BLaER1 treated with 17β-estradiol and CSF1 and Interleukin-3, amounts not matched to agents 10 nM and 100 nM (cell line): ENCODE measurements around the gene CPTP.

Source experiments
- H3K27ac ChIP-seq, 11 experiments: shearing (Covaris generic); formaldehyde crosslinking; 2 replicates each; pipeline ENCODE4 v1.8.1; 2022
- H3K27me3 ChIP-seq, 11 experiments: shearing (Covaris generic); formaldehyde crosslinking; 2 replicates each; pipeline ENCODE4 v1.8.1; 2022
- H3K36me3 ChIP-seq, 11 experiments: shearing (Covaris generic); formaldehyde crosslinking; 2 replicates each; pipeline ENCODE4 v1.8.1; 2022
- H3K4me1 ChIP-seq, 10 experiments: shearing (Covaris generic); formaldehyde crosslinking; 2 replicates each; pipeline ENCODE4 v1.8.1; 2022
- H3K4me2 ChIP-seq, 11 experiments: shearing (Covaris generic); formaldehyde crosslinking; 2 replicates each; pipeline ENCODE4 v1.8.1; 2022
- H3K4me3 ChIP-seq, 10 experiments: shearing (Covaris generic); formaldehyde crosslinking; 2 replicates each; pipeline ENCODE4 v1.8.1; 2022
- H3K9ac ChIP-seq, 11 experiments: shearing (Covaris generic); formaldehyde crosslinking; 2 replicates each; pipeline ENCODE4 v1.8.1; 2022
- H3K9me3 ChIP-seq, 11 experiments: shearing (Covaris generic); formaldehyde crosslinking; replicated peaks in 1 of 11; 2 replicates each; pipeline ENCODE4 v1.8.1; 2022
- H4K20me1 ChIP-seq, 11 experiments: shearing (Covaris generic); formaldehyde crosslinking; 2 replicates each; pipeline ENCODE4 v1.8.1; 2022
- Cebpa-rat ChIP-seq, 11 experiments: shearing (Covaris generic); IDR thresholded peaks; 2 replicates each; pipeline ENCODE4 v1.8.1; 2022

Gene CPTP

DNA sequence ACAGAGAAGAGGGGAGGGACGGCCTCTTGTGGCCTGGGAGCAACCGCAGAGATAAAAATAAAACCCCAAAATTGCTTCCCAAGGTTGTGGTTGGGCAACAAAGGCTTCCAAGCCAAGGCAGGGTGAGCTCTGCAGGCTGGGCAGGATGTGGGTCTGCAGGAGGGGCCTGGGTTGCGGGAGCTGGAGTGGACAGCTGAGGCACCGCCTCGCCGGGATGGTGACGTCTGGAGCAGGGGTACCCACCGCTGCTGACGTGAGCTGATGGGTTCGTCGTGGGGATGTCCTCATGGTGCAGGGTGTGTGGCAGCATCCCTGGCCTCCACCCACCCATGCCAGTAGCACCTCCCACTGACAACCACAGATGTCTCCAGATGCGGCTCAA lies 46.8 kb downstream of the CPTP start:
- H3K4me3 ChIP-seq = peak overlapping the region in 9 of 10 experiments; percentile 33 to 84 (median 49); a peak in 15 of 20 replicates
- TF ChIP-seq Cebpa-rat (IDR thresholded peaks at IDR 0.05) = peak in 8 of 11 experiments; percentile 26 to 85 (median 64); a peak in 10 of 22 replicates
- H3K9me3 ChIP-seq = peaks cover 5 to 16% (median 12%) of the 10 kb centered on the region in 11 experiments; a peak in 20 of 22 replicates

DNA sequence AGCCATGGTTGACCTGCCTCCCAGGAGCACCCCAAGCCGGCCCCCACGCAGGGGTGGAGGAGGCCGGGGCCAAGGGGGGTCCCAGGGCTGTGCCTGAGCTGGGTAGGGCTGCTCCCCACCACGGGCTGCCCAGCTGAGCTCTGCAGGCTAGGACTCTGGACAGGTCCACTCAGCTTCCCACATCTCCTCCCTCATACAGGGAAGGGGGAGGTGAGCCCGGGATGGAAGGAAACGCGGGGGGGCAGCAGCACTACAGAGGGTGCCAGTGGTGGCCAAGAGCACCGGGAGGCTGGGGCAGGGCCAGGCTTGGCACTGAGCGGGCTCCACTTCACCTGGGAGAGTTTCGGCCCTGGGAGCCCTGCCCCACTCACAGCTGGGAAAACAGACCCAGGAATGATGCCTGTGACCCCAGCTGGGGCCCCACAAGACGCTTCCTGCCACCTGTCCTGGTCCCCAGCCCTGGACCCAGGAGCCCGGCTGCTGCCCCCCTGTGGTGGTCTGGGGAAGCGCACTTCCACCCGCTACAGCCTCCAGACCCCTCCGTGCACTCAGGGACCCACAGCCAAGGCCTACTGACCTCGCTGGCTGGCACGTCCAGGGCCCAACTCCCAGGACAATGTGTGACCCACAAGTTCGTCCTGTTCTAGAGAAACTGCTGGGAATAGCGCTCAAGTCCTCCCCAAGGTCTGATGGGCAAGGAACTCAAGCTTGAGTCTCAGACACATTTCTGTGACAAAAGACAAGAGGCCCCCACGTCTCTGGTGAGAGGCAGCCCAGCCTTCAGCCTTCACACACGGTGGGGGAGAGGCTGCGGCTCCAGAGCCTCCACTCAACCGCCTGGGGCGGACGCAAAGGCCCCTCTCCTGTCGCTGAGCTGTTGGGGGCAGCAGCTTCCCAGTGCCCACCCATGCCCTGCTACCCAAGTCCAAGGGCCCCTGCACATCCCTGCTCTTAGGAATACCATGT lies 47.4 kb downstream of the CPTP start:
- TF ChIP-seq Cebpa-rat (IDR thresholded peaks at IDR 0.05) = no peak
- Histone ChIP-seq H3K36me3 (peaks cover 8 to 31% (median 20%) of the 10 kb centered on the region in 11 experiments), H3K27ac (peak overlapping the region in 10 of 11 experiments; percentile 40 to 97 (median 77); a peak in 19 of 22 replicates), H3K27me3 (no peaks in the 10 kb centered on the region), H3K9me3 (peaks cover 0 to 9% (median 5%) of the 10 kb centered on the region in 11 experiments; a peak in 17 of 22 replicates), H3K4me3 (peak overlapping the region in 9 of 10 experiments; percentile 33 to 84 (median 49); a peak in 16 of 20 replicates), H3K4me2 (peak overlapping the region; percentile 95 to 100 (median 100)), H4K20me1 (peaks cover 4 to 45% (median 41%) of the 10 kb centered on the region in 11 experiments; a peak in 21 of 22 replicates), H3K9ac (peak overlapping the region; percentile 53 to 99 (median 97); a peak in 21 of 22 replicates), H3K4me1 (peaks cover 46 to 62% (median 59%) of the 10 kb centered on the region in 10 experiments)

More for the DNA sequence above, 46.8 kb downstream of the CPTP start:
- peaks cover 4 to 45% (median 41%) of the 10 kb centered on the region in 11 experiments; a peak in 21 of 22 replicates for H4K20me1 ChIP-seq
- peak overlapping the region in 9 of 11 experiments; percentile 61 to 97 (median 77); a peak in 18 of 22 replicates for H3K27ac ChIP-seq
- peak overlapping the region; percentile 95 to 100 (median 100) for H3K4me2 ChIP-seq
- H3K27me3 ChIP-seq = no peaks in the 10 kb centered on the region
- H3K9ac ChIP-seq = peak overlapping the region; percentile 53 to 99 (median 97); a peak in 21 of 22 replicates
- peaks cover 45 to 62% (median 59%) of the 10 kb centered on the region in 10 experiments for H3K4me1 ChIP-seq
- peaks cover 8 to 26% (median 19%) of the 10 kb centered on the region in 11 experiments for H3K36me3 ChIP-seq

DNA sequence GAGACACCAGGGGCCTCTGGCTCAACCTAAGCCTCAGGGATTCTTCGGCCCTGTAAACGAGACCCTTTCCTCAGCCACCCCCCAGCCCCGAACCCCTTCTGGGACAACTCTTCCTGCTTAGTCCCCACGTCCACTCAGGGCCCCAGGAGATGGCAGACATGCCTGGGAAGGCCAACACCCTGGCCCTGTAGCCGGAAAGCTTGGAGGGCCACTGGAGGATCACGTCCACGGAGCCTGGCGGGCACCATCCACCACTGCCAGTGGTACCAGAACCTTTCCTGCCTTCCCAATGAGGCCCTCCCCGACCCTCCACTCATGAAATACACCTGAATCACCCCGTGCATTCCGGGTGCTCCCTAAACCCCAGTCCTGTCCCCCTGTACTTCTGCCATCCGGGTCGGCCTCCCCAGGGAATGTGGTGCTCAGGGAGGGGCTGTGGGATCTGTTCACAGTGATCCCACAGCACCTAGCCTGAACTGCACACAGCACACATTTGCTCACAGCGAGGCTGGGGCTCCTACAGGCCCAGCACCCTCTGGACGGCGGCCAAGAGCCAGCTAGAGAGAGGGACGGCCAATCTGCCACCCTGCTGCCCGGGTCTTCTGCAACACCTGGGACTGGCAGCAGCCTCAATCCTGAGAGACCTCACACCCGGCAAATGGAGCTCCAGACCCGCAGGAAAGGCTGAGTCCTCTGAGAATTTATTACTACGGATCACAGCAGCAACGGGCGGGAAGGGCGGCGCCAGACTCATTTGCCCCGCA lies 48.6 kb downstream of the CPTP start:
- H3K36me3 ChIP-seq = peaks cover 8 to 34% (median 20%) of the 10 kb centered on the region in 11 experiments
- no peaks in the 10 kb centered on the region for H3K9me3 ChIP-seq
- H3K4me3 ChIP-seq = peak overlapping the region; percentile 80 to 100 (median 96); a peak in 19 of 20 replicates
- H3K27ac ChIP-seq = peak overlapping the region in 6 of 11 experiments; percentile 80 to 97 (median 94); a peak in 9 of 22 replicates
- no peak for TF ChIP-seq Cebpa-rat (IDR thresholded peaks at IDR 0.05)
- H4K20me1 ChIP-seq = peaks cover 4 to 45% (median 41%) of the 10 kb centered on the region in 11 experiments; a peak in 21 of 22 replicates
- H3K4me2 ChIP-seq = peak overlapping the region; percentile 95 to 100 (median 100)
- no peaks in the 10 kb centered on the region for H3K27me3 ChIP-seq
- H3K4me1 ChIP-seq = peaks cover 46 to 62% (median 59%) of the 10 kb centered on the region in 10 experiments
- peak overlapping the region; percentile 91 to 99 (median 98) for H3K9ac ChIP-seq

DNA sequence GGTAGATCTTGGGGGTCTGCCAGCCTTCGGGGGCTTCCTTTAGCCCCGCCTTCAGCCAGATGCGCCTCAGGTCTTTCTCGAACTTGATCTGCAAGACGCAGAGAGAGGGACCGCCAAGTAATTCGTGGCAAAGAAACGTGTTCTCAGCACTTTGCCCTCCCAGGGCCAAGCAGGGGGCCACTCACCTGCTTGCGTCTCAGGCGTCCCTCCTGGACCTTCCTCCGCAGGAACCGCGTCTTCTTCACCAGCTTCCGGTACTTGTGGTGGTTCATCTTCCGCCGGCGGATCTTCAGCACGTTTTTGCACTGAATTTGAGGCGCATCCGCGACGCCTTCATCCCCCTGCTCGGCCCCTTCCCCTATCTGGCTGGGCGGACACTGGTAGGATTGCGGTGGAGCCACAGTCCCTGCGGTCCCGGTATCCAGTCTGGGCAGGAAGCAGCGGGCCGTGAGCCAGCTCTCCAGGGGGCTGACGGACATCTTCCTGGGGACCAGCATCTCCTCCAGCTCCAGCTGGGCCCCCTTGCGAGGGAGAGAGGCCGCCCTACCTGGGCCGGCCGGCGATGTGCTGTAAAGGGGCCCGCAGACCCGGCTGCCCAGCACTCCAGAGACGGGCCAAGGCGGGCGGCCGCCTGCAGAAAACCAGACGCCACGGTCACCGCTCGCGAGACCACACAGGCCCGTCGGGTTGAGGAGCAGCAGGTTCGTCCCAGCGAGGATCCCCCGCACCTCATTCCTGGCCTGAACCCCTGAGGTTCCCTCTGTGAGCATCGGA lies 49.4 kb downstream of the CPTP start:
- peaks cover 46 to 62% (median 59%) of the 10 kb centered on the region in 10 experiments for H3K4me1 ChIP-seq
- peak overlapping the region; percentile 91 to 99 (median 98) for H3K9ac ChIP-seq
- no peaks in the 10 kb centered on the region for H3K27me3 ChIP-seq
- H3K36me3 ChIP-seq = peaks cover 8 to 34% (median 20%) of the 10 kb centered on the region in 11 experiments
- peak overlapping the region; percentile 95 to 100 (median 100) for H3K4me2 ChIP-seq
- peak overlapping the region; percentile 89 to 98 (median 95) for H3K27ac ChIP-seq
- H3K4me3 ChIP-seq = peak overlapping the region; percentile 80 to 100 (median 96)
- peaks cover 4 to 45% (median 41%) of the 10 kb centered on the region in 11 experiments; a peak in 21 of 22 replicates for H4K20me1 ChIP-seq
- H3K9me3 ChIP-seq = no peaks in the 10 kb centered on the region
- no peak for TF ChIP-seq Cebpa-rat (IDR thresholded peaks at IDR 0.05)

DNA sequence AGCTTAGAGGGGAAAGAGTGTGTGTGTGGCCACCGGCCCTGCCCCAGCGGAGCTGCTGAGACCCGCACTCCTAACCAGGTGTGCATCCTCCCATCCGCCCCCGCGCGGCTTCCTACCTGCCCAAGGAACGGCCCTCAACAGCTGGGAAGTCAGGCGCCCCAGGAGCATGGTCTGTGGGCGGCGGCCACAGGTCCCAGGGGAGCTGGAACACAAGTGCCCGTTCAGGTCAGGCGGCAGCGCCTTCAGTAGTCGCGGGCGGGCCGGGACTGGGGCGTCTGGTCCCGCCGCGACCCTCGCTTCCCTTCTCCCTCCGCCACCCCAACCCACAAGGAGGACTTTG lies 50.0 kb downstream of the CPTP start:
- H3K27me3 ChIP-seq = no peaks in the 10 kb centered on the region
- H3K4me2 ChIP-seq = peak overlapping the region; percentile 95 to 100 (median 100)
- peaks cover 46 to 57% (median 56%) of the 10 kb centered on the region in 10 experiments for H3K4me1 ChIP-seq
- TF ChIP-seq Cebpa-rat (IDR thresholded peaks at IDR 0.05) = no peak
- H4K20me1 ChIP-seq = peaks cover 4 to 45% (median 41%) of the 10 kb centered on the region in 11 experiments; a peak in 21 of 22 replicates
- peak overlapping the region; percentile 89 to 98 (median 95) for H3K27ac ChIP-seq
- H3K4me3 ChIP-seq = peak overlapping the region; percentile 80 to 100 (median 96)
- peak overlapping the region; percentile 91 to 99 (median 98) for H3K9ac ChIP-seq
- no peaks in the 10 kb centered on the region for H3K9me3 ChIP-seq
- H3K36me3 ChIP-seq = peaks cover 8 to 34% (median 20%) of the 10 kb centered on the region in 11 experiments

DNA sequence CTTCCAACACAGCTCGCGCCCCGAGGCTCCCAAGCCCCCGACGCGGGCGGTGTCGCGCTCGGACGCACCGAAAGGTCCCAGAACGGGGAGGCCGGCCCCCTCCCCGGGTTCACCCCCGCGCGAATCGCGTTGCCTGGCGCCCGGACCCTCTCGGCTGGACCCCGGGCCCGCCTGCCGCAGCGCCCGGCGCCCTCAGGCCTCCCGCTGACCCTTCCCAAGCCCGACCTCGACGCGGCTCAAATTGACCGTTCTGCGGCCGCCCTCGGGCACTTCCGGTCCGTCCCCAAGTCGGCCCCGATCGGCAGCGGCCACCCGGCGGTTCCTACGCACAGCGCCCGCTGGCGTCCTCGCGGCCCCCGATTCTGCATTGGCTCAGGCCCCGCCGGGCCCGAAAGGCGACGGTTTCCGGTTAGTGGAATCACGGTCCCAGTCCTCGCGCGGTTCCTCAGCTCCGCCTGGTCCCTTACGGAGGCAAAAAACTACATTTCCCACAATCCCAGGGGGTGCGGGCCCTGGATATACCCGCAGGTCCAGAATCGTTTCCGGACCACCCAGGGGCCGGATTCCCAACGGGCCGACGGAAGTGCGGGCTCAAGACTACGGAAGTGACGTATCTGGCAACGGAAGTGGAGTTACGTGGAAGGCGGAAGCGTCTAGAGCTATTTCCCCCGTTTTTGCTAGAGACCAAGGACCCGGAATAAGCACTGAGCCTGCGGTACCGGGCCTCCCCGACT lies 50.5 kb downstream of the CPTP start, which contains the start of gene AURKAIP1:
Gene AURKAIP1, minus strand, starts transcription at position 279 of the 734 bp plus-strand sequence. CDS start 451 bp downstream, outside the sequence.
- Histone ChIP-seq H3K27ac (peak within 1 kb of the TSS; percentile 89 to 98 (median 95)), H3K4me1 (peaks cover 46 to 53% (median 51%) of the 10 kb centered on the region in 10 experiments)

More for the DNA sequence above, 50.5 kb downstream of the CPTP start, which contains the start of gene AURKAIP1:
- Histone ChIP-seq H3K9me3 (no peaks in the 10 kb centered on the region), H3K4me3 (peak within 1 kb of the TSS; percentile 80 to 100 (median 96)), H3K27me3 (no peaks in the 10 kb centered on the region), H3K36me3 (peaks cover 8 to 36% (median 22%) of the 10 kb centered on the region in 11 experiments), H4K20me1 (peaks cover 4 to 46% (median 41%) of the 10 kb centered on the region in 11 experiments; a peak in 21 of 22 replicates), H3K4me2 (peak within 1 kb of the TSS; percentile 95 to 100 (median 100)), H3K9ac (peak within 1 kb of the TSS; percentile 91 to 99 (median 98))
- TF ChIP-seq Cebpa-rat (IDR thresholded peaks at IDR 0.05) = no peak
